PC-3 (cell line): ENCODE measurements around the gene CTBP2.

Experiments used
- CTCF ChIP-seq: fragments of 300-600 bp; sonication (generic); conservative IDR thresholded peaks from 2 replicates; pipeline ENCODE4 v1.5.1; 2017; ENCODE audit warnings: antibody characterized with exemption, low read depth, mild to moderate bottlenecking, low read length
- EZH2 ChIP-seq: fragments of 300-600 bp; sonication (generic); IDR thresholded peaks from one replicate; pipeline ENCODE4 v1.6.1; 2017; ENCODE audit warnings: antibody characterized with exemption, mild to moderate bottlenecking, low read length; ENCODE audit not compliant: unreplicated experiment
- EZH2phosphoT487 ChIP-seq: fragments of 300-600 bp; sonication (generic); IDR thresholded peaks from 2 replicates; pipeline ENCODE4 v1.6.1; 2018; ENCODE audit warnings: mild to moderate bottlenecking, antibody characterized with exemption, low read length, borderline replicate concordance

DNA sequence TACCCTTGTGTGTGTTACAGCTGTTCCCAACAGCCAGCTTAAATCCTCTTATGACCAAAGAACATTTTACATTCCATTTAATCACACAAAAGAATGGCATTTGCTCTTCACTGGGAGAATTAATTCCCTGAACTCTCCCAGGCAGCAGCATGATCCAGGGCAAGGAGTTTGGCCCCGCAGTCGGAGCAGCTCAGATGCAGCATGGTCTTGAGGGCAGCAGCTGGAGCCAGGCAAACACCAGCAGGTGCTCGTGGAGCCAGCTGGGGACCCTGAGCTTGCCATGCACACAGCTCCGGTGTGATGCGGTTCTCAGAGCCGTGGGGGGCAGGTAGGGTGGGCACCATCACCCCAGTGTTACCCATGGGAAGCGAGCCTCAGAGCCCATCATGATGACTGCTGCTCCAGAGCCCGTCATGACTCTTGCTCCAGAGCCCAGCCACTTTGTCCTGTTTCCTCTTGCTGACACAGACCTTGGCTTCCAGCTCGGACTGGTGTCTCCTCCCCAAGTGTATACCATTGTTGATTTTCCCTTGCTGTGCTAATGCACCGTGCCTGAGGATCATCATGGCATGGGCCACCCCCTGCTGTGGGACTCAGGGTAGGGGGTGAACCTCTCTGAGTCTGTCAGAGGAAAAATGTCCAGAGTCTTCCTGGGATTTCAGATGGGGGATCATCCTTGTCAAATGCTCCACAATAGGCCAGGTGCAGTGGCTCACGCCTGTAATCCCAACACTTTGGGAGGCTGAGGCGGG lies 142.6 kb downstream of the CTBP2 start:
- no peak for TF ChIP-seq CTCF
- no peak for TF ChIP-seq EZH2phosphoT487
- TF ChIP-seq EZH2 = no peak
